Prostate gland (tissue), 2 donors: ENCODE results near the gene TNFSF13.

Experiments used
- POLR2A ChIP-seq: fragments of 450-650 bp; IDR thresholded peaks from one replicate; pipeline ENCODE4 v1.6.1; 2016; ENCODE audit warnings: antibody characterized with exemption, mild to moderate bottlenecking
- POLR2AphosphoS5 ChIP-seq: sonication (generic); formaldehyde crosslinking; IDR thresholded peaks from one replicate; pipeline ENCODE4 v1.6.1; 2017; ENCODE audit warnings: antibody characterized with exemption
- TF ChIP-seq, protein P1 (sequence below), 4 experiments: fragments of 200-600 bp in 2 of 4; fragments of 450-650 bp in 2 of 4; sonication (generic) in 2 of 4; IDR thresholded peaks; 1 replicate in 3 of 4; 2 replicates in 1 of 4; pipeline ENCODE4 v1.5.1; 2016 to 2019; ENCODE audit warnings: antibody characterized with exemption in 4 of 4, mild to moderate bottlenecking in 2 of 4, moderate library complexity in 2 of 4

DNA sequence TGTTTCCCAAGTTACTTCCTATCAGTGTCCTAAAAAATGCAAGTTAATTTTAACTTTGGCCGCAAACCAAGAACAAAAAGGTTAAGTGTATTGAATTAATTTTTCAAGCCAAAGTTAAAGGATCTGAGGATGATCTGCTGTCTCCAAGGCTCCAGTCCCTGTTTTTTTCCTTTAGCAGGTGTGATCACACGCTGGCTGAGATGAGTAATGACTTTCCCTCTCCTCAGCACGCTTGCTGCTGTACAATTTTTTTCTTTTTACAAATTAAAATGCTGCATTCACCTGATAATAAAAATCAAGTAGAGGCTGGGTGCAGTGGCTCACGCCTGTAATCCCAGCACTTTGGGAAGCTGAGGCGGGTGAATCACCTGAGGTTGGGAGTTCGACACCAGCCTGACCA is 13.6 kb upstream of the TNFSF13 start:
- TF ChIP-seq, protein P1, sequence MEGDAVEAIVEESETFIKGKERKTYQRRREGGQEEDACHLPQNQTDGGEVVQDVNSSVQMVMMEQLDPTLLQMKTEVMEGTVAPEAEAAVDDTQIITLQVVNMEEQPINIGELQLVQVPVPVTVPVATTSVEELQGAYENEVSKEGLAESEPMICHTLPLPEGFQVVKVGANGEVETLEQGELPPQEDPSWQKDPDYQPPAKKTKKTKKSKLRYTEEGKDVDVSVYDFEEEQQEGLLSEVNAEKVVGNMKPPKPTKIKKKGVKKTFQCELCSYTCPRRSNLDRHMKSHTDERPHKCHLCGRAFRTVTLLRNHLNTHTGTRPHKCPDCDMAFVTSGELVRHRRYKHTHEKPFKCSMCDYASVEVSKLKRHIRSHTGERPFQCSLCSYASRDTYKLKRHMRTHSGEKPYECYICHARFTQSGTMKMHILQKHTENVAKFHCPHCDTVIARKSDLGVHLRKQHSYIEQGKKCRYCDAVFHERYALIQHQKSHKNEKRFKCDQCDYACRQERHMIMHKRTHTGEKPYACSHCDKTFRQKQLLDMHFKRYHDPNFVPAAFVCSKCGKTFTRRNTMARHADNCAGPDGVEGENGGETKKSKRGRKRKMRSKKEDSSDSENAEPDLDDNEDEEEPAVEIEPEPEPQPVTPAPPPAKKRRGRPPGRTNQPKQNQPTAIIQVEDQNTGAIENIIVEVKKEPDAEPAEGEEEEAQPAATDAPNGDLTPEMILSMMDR (IDR thresholded peaks at IDR 0.05): no peak
- TF ChIP-seq POLR2AphosphoS5: no peak
- no peak for TF ChIP-seq POLR2A
